Neural cell (in vitro differentiated cells): ENCODE results near the gene DST. TPM values are rescaled to one million over a fixed set of nuclear protein-coding genes. Genes with fewer than 3 reads are reported as not detected.

Source experiments
- H2AFZ ChIP-seq: fragments of 200-600, 300-800 bp; sonication (generic), shearing (Covaris generic); 2 replicates; pipeline ENCODE4 v1.6.0; 2014; ENCODE audit warnings: low read depth, mild to moderate bottlenecking, antibody characterized with exemption, low read length, moderate library complexity
- H3F3A ChIP-seq: fragments of 200-600 bp; shearing (Covaris generic); 2 replicates; pipeline ENCODE4 v1.6.1; 2016; ENCODE audit warnings: mild to moderate bottlenecking, moderate library complexity, mixed read lengths, antibody characterized with exemption, low read length; ENCODE audit not compliant: insufficient read depth, poor library complexity, severe bottlenecking
- H3K27ac ChIP-seq: fragments of 200-600, 300-800 bp; sonication (generic), shearing (Covaris generic); 2 replicates; pipeline ENCODE4 v1.5.1; 2014; ENCODE audit warnings: mild to moderate bottlenecking, low read length, moderate library complexity
- H3K27me3 ChIP-seq: fragments of 300-800, 200-600 bp; sonication (generic), shearing (Covaris generic); 2 replicates; pipeline ENCODE4 v1.6.0; 2014; ENCODE audit warnings: mild to moderate bottlenecking, low read depth, low read length, moderate library complexity; ENCODE audit not compliant: insufficient read depth
- H3K36me3 ChIP-seq: fragments of 300-800, 200-600 bp; sonication (generic), shearing (Covaris generic); 2 replicates; pipeline ENCODE4 v1.5.1; 2014; ENCODE audit warnings: mild to moderate bottlenecking, antibody characterized with exemption, low read length, moderate library complexity; ENCODE audit not compliant: insufficient read depth
- H3K4me2 ChIP-seq: fragments of 300-800, 200-600 bp; sonication (generic), shearing (Covaris generic); 2 replicates; pipeline ENCODE4 v1.6.0; 2014; ENCODE audit warnings: mild to moderate bottlenecking, low read length
- H3K4me3 ChIP-seq: fragments of 300-800, 200-600 bp; sonication (generic), shearing (Covaris generic); 2 replicates; pipeline ENCODE4 v1.5.1; 2014; ENCODE audit warnings: mild to moderate bottlenecking, low read length, moderate library complexity
- H3K79me2 ChIP-seq: fragments of 200-600 bp; shearing (Covaris generic); replicated peaks from 2 replicates; pipeline ENCODE4 v1.6.0; 2014; ENCODE audit warnings: mild to moderate bottlenecking, low read length, moderate library complexity; ENCODE audit not compliant: insufficient read depth
- H3K9ac ChIP-seq: fragments of 300-800, 200-600 bp; sonication (generic), shearing (Covaris generic); 2 replicates; pipeline ENCODE4 v1.6.1; 2016; ENCODE audit warnings: mild to moderate bottlenecking, low read length, mixed read lengths
- H3K9me2 ChIP-seq: fragments of 200-600 bp; shearing (Covaris generic); 2 replicates; pipeline ENCODE4 v1.6.1; 2016; ENCODE audit warnings: mild to moderate bottlenecking, low read length, mixed read lengths; ENCODE audit not compliant: insufficient read depth
- H3K9me3 ChIP-seq: fragments of 200-600, 300-800 bp; sonication (generic), shearing (Covaris generic); 2 replicates; pipeline ENCODE4 v1.6.1; 2016; ENCODE audit warnings: mild to moderate bottlenecking, mixed run types, low read length, moderate library complexity, mixed read lengths
- H4K20me1 ChIP-seq: fragments of 200-600 bp; shearing (Covaris generic); 2 replicates; pipeline ENCODE4 v1.6.1; 2016; ENCODE audit warnings: mild to moderate bottlenecking, mixed run types; ENCODE audit not compliant: insufficient read depth
- EP300 ChIP-seq: fragments of 450-650 bp; conservative IDR thresholded peaks from 2 replicates; pipeline ENCODE4 v1.6.1; 2014; ENCODE audit warnings: antibody characterized with exemption, mild to moderate bottlenecking, moderate library complexity; ENCODE audit not compliant: poor library complexity, severe bottlenecking
- EZH2 ChIP-seq: fragments of 200-600, 300-800 bp; shearing (Covaris generic), sonication (generic); IDR thresholded peaks from 2 replicates; pipeline ENCODE4 v1.6.1; 2014; ENCODE audit warnings: antibody characterized with exemption, low read length, borderline replicate concordance, mild to moderate bottlenecking; ENCODE audit not compliant: insufficient read depth, poor library complexity, severe bottlenecking
- MXI1 ChIP-seq: fragments of 450-650 bp; conservative IDR thresholded peaks from 2 replicates; pipeline ENCODE4 v1.6.1; 2014; ENCODE audit warnings: antibody characterized with exemption, mild to moderate bottlenecking; ENCODE audit not compliant: poor library complexity, severe bottlenecking
- POLR2AphosphoS5 ChIP-seq: IDR thresholded peaks from 2 replicates; pipeline ENCODE4 v1.6.1; 2012
- RAD21 ChIP-seq: fragments of 450-650 bp; conservative IDR thresholded peaks from 2 replicates; pipeline ENCODE4 v1.6.1; 2014; ENCODE audit warnings: antibody characterized with exemption, mild to moderate bottlenecking, moderate library complexity
- SMC3 ChIP-seq: fragments of 450-650 bp; conservative IDR thresholded peaks from 2 replicates; pipeline ENCODE4 v1.6.1; 2014; ENCODE audit warnings: antibody characterized with exemption, mild to moderate bottlenecking, moderate library complexity; ENCODE audit not compliant: poor library complexity
- TAF1 ChIP-seq: IDR thresholded peaks from 2 replicates; pipeline ENCODE4 v1.6.1; 2012; ENCODE audit warnings: low read depth
- polyA plus RNA-seq: library from polyadenylated mRNA; depleted of rRNA; stranded (reverse); fragments of >200 nt; gene quantifications from 2 replicates; pipeline ENCODE4 v1.2.3, GENCODE V29; 2014
- TF ChIP-seq, protein P1 (sequence below): IDR thresholded peaks from 2 replicates; pipeline ENCODE4 v1.6.1; 2012; ENCODE audit warnings: borderline replicate concordance
- TF ChIP-seq, protein P2 (sequence below): fragments of 450-650 bp; IDR thresholded peaks from 2 replicates; pipeline ENCODE4 v1.5.1; 2014; ENCODE audit warnings: antibody characterized with exemption, mild to moderate bottlenecking, moderate library complexity; ENCODE audit not compliant: poor library complexity, severe bottlenecking

The DST gene
- polyA plus RNA-seq, 1 donor from 2014 or later: 118 TPM

DNA sequence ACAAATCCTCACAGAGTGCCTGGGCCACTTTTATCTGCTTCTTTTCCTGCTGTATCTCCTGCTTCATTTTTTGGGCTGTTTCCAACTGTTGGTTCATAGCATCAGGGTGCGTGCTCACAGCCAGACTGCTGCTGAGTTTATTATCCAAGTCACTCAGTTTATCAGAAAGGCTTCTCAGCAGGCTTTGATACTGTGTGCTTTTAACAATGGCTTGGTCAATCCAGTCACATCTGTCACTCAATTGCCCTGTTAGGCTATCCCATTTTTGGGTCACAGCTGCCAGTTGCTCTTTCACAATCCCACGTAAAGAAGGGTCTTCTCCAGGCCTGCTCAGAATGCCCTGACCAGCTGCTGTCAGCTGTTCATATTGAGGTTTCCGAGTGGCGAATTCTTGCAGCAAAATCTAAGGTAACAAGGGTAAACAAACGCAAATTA is 87.2 kb downstream of the DST start:
- Histone ChIP-seq H3K4me3 (no peak overlapping the region), H3F3A (no peaks in the 10 kb centered on the region), H3K9me2 (no peaks in the 10 kb centered on the region), H4K20me1 (no peaks in the 10 kb centered on the region), H3K4me2 (no peak overlapping the region), H3K36me3 (peaks cover 22% of the 10 kb centered on the region), H2AFZ (no peak overlapping the region), H3K79me2 (no peaks in the 10 kb centered on the region), H3K27ac (no peak overlapping the region), H3K27me3 (no peaks in the 10 kb centered on the region), H3K9me3 (no peaks in the 10 kb centered on the region), H3K9ac (no peak overlapping the region)
- TF ChIP-seq RAD21: no peak
- TF ChIP-seq MXI1: no peak
- TF ChIP-seq EP300: no peak
- TF ChIP-seq SMC3: no peak
- TF ChIP-seq, protein P1, sequence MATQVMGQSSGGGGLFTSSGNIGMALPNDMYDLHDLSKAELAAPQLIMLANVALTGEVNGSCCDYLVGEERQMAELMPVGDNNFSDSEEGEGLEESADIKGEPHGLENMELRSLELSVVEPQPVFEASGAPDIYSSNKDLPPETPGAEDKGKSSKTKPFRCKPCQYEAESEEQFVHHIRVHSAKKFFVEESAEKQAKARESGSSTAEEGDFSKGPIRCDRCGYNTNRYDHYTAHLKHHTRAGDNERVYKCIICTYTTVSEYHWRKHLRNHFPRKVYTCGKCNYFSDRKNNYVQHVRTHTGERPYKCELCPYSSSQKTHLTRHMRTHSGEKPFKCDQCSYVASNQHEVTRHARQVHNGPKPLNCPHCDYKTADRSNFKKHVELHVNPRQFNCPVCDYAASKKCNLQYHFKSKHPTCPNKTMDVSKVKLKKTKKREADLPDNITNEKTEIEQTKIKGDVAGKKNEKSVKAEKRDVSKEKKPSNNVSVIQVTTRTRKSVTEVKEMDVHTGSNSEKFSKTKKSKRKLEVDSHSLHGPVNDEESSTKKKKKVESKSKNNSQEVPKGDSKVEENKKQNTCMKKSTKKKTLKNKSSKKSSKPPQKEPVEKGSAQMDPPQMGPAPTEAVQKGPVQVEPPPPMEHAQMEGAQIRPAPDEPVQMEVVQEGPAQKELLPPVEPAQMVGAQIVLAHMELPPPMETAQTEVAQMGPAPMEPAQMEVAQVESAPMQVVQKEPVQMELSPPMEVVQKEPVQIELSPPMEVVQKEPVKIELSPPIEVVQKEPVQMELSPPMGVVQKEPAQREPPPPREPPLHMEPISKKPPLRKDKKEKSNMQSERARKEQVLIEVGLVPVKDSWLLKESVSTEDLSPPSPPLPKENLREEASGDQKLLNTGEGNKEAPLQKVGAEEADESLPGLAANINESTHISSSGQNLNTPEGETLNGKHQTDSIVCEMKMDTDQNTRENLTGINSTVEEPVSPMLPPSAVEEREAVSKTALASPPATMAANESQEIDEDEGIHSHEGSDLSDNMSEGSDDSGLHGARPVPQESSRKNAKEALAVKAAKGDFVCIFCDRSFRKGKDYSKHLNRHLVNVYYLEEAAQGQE: no peak
- no peak for TF ChIP-seq EZH2
- TF ChIP-seq, protein P2, sequence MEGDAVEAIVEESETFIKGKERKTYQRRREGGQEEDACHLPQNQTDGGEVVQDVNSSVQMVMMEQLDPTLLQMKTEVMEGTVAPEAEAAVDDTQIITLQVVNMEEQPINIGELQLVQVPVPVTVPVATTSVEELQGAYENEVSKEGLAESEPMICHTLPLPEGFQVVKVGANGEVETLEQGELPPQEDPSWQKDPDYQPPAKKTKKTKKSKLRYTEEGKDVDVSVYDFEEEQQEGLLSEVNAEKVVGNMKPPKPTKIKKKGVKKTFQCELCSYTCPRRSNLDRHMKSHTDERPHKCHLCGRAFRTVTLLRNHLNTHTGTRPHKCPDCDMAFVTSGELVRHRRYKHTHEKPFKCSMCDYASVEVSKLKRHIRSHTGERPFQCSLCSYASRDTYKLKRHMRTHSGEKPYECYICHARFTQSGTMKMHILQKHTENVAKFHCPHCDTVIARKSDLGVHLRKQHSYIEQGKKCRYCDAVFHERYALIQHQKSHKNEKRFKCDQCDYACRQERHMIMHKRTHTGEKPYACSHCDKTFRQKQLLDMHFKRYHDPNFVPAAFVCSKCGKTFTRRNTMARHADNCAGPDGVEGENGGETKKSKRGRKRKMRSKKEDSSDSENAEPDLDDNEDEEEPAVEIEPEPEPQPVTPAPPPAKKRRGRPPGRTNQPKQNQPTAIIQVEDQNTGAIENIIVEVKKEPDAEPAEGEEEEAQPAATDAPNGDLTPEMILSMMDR: no peak
- TF ChIP-seq TAF1: no peak
- TF ChIP-seq POLR2AphosphoS5: no peak

DNA sequence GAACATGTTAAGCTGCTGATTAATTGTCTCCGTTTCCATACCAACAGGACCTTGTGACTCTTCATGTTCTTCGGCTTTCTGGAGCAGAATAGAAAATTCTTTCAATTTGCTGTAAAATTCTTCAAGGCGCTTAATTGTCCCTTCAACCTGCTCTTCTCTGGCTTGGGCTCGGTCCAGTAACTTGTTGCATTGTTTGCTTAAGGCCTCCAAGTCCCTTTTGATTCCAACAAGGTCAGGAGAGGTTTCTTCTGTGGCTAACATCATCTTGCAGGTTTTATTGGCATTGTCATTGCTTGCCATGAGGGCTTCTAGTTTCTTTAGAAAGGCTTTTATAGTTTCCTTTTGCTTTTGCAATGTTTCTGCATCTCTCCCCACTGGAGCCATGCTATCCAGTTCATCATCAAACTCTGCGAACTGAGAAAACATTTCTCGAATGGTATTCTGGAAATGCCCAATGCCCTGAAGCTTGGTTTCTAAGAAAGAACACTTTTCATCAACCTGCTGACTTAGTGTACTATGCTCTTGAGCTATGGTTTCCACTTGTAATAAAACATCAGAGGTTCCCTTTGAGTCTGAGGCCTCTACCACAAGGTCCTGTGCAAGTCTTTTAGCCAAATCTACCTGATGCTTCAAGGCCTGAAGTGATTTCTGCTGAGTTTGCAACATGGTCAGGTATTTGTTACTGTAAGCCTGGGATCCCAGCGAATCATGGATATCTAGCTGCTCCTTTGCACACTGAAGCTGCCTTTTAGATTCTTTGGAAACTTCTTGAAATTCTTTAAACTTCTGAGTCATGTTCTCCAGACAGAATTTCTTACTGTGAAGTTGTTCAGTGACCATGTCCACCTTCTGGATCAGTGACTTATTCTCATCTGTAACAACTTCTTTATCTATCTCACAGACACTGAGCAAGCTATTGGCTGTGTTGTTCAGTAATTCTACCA is 90.2 kb downstream of the DST start:
- peaks cover 3% of the 10 kb centered on the region for H3K79me2 ChIP-seq
- no peaks in the 10 kb centered on the region for H3K9me3 ChIP-seq
- no peak overlapping the region for H3K27ac ChIP-seq
- no peak overlapping the region for H3K4me2 ChIP-seq
- H3K9me2 ChIP-seq: no peaks in the 10 kb centered on the region
- no peak overlapping the region for H2AFZ ChIP-seq
- no peaks in the 10 kb centered on the region for H4K20me1 ChIP-seq
- no peak for TF ChIP-seq POLR2AphosphoS5
- TF ChIP-seq RAD21: no peak
- no peak for TF ChIP-seq EZH2
- no peak for TF ChIP-seq EP300
- no peaks in the 10 kb centered on the region for H3K27me3 ChIP-seq
- no peaks in the 10 kb centered on the region for H3F3A ChIP-seq
- peaks cover 18% of the 10 kb centered on the region for H3K36me3 ChIP-seq
- no peak overlapping the region for H3K4me3 ChIP-seq
- no peak overlapping the region for H3K9ac ChIP-seq
